ENCODE results near the gene ANKRD28. TPM values are rescaled to one million over a fixed set of nuclear protein-coding genes. Genes with fewer than 3 reads are reported as not detected.

ANKRD28 gene
- 113 and 153 TPM in 2 replicates for total RNA-seq

GRCh38 chr3:15797642-15798303 is at the start of gene ANKRD28:
TSS of gene ANKRD28 (minus strand) at chr3:15797979. CDS start at chr3:15796521, 1,458 bp downstream.

Small RNA genes lying within 50 kb of the gene (small RNA-seq; reads per million reads assigned to genes)
- gene MIR3134: 0.16 reads per million
- gene RN7SL4P: not detected

Other genes starting within 250 kb of the ANKRD28 start
- 29.9 and 35.6 TPM in 2 replicates for gene HACL1, start 196.4 kb downstream of the ANKRD28 start, total RNA-seq
- 31.2 and 40.8 TPM in 2 replicates for gene BTD, start 196.2 kb downstream of the ANKRD28 start, total RNA-seq